IPS DF 6.9 (cell line): ENCODE data around the gene LRRC27.
"Not testable (repeated sequence)": the region's sequence is repeated elsewhere in the genome, so short reads cannot be mapped to it uniquely, and the experiment has no call there.

Source experiments
- DNase-seq: peaks from one replicate; pipeline ENCODE4 v3.0.0-alpha.2; 2013; ENCODE audit warnings: low read depth, low spot score
- H3K27ac ChIP-seq: one replicate; pipeline ENCODE4 v1.5.1; 2013; ENCODE audit warnings: low read length, control low read depth
- H3K27me3 ChIP-seq: 2 replicates; pipeline ENCODE4 v1.6.1; 2013; ENCODE audit warnings: mild to moderate bottlenecking, low read length; ENCODE audit not compliant: control insufficient read depth, insufficient read depth
- H3K36me3 ChIP-seq: 2 replicates; pipeline ENCODE4 v1.6.1; 2013; ENCODE audit warnings: low read length; ENCODE audit not compliant: control insufficient read depth, insufficient read depth
- H3K4me1 ChIP-seq: 2 replicates; pipeline ENCODE4 v1.6.1; 2013; ENCODE audit warnings: low read length; ENCODE audit not compliant: control insufficient read depth, insufficient read depth
- H3K4me3 ChIP-seq: 2 replicates; pipeline ENCODE4 v1.5.1; 2013; ENCODE audit warnings: mild to moderate bottlenecking, low read length
- H3K9me3 ChIP-seq: 2 replicates; pipeline ENCODE4 v1.6.1; 2013; ENCODE audit warnings: low read length, inconsistent platforms; ENCODE audit not compliant: control insufficient read depth, insufficient read depth
- WGBS: extraction: QIAGEN DNeasy Blood & Tissue Kit; methylation state at CpG from one replicate; pipeline ENCODE4 v1.1.7; 2013; ENCODE audit warnings: mixed read lengths, missing lambda C conversion rate; ENCODE audit not compliant: insufficient read length, insufficient coverage; 5-methylcytosine and 5-hydroxymethylcytosine counted together

Gene LRRC27

DNA sequence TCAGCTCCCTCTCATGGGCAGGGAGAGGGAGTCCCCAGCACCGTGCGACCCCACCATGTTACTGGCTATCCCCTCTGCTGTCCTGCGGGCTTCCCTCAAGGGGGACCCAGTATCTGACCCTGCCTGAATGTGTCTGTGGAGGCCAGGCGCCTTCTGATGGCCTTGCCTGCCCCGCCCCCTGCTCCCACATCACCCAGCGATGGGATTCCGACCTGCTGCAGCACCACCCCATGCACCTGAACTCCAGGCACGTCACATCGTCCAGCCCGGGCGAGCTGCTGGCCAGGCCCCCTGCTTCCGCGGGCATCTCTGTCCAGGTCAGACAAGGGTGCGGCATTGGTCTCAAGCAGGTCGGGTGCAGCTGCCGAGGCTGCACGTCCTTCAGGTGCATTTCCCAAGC lies 19.0 kb downstream of the LRRC27 start:
- no peaks in the 10 kb centered on the region; the same call in 1 of the 2 replicates for H3K36me3 ChIP-seq
- no peaks in the 10 kb centered on the region for H3K9me3 ChIP-seq
- DNase-seq, result no peak
- WGBS, result no CpG with 5 or more reads among the region's 17 CpGs
- H3K4me3 ChIP-seq, result no peak overlapping the region
- no peaks in the 10 kb centered on the region for H3K27me3 ChIP-seq
- H3K4me1 ChIP-seq, result no peaks in the 10 kb centered on the region
- no peak overlapping the region for H3K27ac ChIP-seq

DNA sequence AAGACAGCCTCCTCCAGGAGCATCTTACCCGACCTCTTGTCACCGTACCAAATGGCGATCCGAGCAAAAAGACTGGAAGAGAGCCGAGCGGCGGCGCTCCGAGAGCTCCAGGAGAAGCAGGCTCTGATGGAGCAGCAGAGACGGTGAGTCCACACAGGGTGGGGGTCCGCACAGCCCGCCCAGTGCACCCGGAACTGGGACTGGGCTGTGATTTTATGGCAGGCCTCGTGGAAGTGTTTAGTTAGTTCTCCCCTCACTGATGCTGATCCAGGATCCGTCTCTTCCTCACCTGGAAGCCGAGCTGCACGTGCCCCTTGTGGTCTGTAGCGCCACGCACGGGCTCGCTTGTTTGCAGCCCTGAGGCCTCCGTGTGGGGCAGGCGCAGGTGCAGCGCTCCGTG lies 19.6 kb downstream of the LRRC27 start:
- no peak overlapping the region for H3K27ac ChIP-seq
- H3K9me3 ChIP-seq, result no peaks in the 10 kb centered on the region
- no CpG with 5 or more reads among the region's 25 CpGs for WGBS
- no peaks in the 10 kb centered on the region for H3K27me3 ChIP-seq
- DNase-seq, result no peak
- no peaks in the 10 kb centered on the region; the same call in 1 of the 2 replicates for H3K36me3 ChIP-seq
- no peaks in the 10 kb centered on the region for H3K4me1 ChIP-seq
- no peak overlapping the region for H3K4me3 ChIP-seq

DNA sequence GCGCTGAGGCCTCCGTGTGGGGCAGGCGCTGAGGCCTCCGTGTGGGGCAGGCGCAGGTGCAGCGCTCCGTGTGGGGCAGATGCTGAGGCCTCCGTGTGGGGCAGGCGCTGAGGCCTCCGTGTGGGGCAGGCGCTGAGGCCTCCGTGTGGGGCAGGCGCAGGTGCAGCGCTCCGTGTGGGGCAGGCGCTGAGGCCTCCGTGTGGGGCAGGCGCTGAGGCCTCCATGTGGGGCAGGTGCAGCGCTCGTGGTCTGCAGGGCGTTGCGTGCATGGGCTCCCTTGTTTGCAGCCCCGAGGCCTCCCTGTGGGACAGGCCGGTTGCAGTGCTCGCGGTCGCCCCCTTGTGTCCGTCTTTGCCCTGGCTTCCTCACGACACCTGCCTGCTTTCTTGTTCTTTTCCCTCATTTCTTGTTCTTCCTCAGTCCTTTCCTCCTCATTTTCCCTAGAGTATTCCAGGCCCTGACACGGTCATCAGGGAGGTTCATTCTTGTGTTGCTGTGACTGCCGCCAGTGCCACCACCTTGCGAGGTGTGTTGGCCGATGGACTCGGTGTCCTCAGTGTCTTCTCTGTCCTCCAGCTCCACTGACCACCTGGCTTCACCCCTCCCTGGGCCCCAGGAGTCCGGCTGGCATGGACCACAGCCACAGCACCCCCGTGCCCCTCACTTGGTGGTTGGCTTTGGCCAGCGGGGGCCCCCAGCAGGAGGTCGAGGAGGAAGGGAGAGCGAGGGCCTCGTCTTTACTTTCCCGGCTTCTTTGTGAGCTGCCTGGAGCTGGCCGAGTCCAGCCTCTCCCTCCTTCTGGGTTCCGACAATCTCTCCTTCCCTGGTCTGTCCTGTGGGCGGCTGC lies 20.7 kb downstream of the LRRC27 start:
- not testable (repeated sequence) for H3K4me1 ChIP-seq, H3K36me3 ChIP-seq, H3K4me3 ChIP-seq, H3K9me3 ChIP-seq, H3K27ac ChIP-seq, H3K27me3 ChIP-seq
- DNase-seq, result peak; percentile 60
- WGBS, result no CpG with 5 or more reads among the region's 44 CpGs

GRCh38 chr10:132353456-132354355 lies 21.7 kb downstream of the LRRC27 start:
- H3K36me3 ChIP-seq, result no peaks in the 10 kb centered on the region; the same call in 1 of the 2 replicates
- H3K27me3 ChIP-seq, result no peaks in the 10 kb centered on the region
- no peak overlapping the region for H3K4me3 ChIP-seq
- no peaks in the 10 kb centered on the region for H3K9me3 ChIP-seq
- WGBS, result no CpG with 5 or more reads among the region's 20 CpGs
- H3K27ac ChIP-seq, result no peak overlapping the region
- DNase-seq, result no peak
- no peaks in the 10 kb centered on the region for H3K4me1 ChIP-seq

- no peaks in the 10 kb centered on the region for H3K4me1 ChIP-seq
- no CpG with 5 or more reads among the region's 32 CpGs for whole genome bisulfite sequencing
- DNase-seq, result no peak
- no peaks in the 10 kb centered on the region for H3K9me3 ChIP-seq
- no peak overlapping the region for H3K27ac ChIP-seq
- H3K27me3 ChIP-seq, result no peaks in the 10 kb centered on the region
- no peak overlapping the region for H3K4me3 ChIP-seq
- H3K36me3 ChIP-seq, result no peaks in the 10 kb centered on the region; the same call in 1 of the 2 replicates
Measured at GRCh38 chr10:132354356-132355094, 22.5 kb downstream of the LRRC27 start.

DNA sequence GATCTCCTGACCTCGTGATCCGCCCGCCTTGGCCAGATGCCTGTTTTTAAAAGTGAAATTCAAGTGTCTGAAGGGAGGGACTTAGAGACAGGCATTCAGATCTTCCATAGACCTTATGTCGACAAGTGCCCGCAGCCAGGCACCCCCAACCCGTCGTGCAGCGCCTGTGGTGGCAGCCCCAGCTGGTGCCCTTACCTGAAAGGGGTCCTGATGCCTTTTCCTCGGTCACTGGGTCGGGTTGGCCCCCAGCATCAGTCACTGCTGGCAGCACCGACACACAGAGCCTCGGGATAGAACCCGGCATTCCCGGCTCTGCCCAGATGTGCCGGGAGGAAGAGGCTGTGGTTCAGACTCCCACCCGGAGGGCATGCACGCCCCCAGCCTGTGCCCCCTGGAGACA lies 23.3 kb downstream of the LRRC27 start:
- no peak for DNase-seq
- Histone ChIP-seq H3K27me3 (no peaks in the 10 kb centered on the region), H3K27ac (no peak overlapping the region), H3K36me3 (no peaks in the 10 kb centered on the region; the same call in 1 of the 2 replicates), H3K4me3 (no peak overlapping the region), H3K9me3 (no peaks in the 10 kb centered on the region), H3K4me1 (no peaks in the 10 kb centered on the region)
- WGBS, result no CpG with 5 or more reads among the region's 17 CpGs

DNA sequence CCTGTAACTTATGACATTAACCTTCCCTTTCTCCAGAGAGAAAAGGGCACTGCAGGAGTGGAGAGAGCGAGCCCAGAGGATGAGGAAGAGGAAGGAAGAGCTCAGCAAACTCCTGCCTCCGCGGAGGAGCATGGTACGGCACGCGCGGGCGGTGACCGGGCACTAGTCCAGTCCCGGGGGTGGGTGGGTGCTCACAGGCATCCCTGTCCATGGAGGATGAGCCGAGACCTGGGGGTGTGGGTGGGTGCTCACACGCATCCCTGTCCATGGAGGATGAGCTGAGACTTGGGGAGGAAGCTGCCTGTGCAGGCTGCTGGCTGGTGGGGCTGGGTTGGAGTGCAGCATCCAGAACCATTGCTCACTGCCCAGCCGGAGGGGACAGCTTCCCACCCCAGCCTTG lies 23.8 kb downstream of the LRRC27 start:
- Histone ChIP-seq H3K27ac (no peak overlapping the region), H3K4me1 (no peaks in the 10 kb centered on the region), H3K9me3 (no peaks in the 10 kb centered on the region), H3K4me3 (no peak overlapping the region), H3K36me3 (no peaks in the 10 kb centered on the region; the same call in 1 of the 2 replicates), H3K27me3 (no peaks in the 10 kb centered on the region)
- no CpG with 5 or more reads among the region's 13 CpGs for WGBS
- no peak for DNase-seq

DNA sequence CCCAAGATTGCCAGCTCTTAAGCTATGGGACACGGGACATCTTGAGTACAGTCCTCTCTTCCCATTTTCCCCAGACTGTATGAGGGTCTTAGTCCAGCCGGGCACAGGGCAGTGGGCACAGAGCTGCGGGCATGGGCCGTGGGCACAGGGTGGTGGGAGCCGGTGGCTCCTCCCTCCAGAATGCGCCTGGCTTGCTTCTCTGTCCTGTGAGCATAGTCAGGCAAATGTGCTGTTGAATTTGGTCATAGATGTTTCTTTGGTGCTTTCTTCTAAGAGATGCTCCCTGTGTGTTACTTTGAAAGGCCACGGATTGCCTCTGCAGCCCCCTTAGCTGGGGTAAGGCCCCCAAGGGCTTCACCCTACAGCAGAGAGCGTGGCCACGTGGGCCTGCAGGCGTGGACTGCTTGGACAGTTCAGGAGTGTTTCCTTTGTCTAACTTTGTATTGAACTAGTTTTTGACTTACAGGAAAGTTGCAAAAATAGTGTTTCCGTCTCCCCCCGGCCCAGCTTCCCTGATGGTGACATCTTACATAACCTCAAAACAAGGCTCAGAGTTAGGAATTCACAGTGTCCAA lies 24.7 kb downstream of the LRRC27 start:
- no peak for DNase-seq
- Histone ChIP-seq H3K27ac (no peak overlapping the region), H3K27me3 (no peaks in the 10 kb centered on the region), H3K4me3 (no peak overlapping the region), H3K36me3 (no peaks in the 10 kb centered on the region; the same call in 1 of the 2 replicates), H3K4me1 (no peaks in the 10 kb centered on the region), H3K9me3 (no peaks in the 10 kb centered on the region)
- no CpG with 5 or more reads among the region's 12 CpGs for WGBS

- WGBS, result no CpG with 5 or more reads among the region's 15 CpGs
- no peak overlapping the region for H3K27ac ChIP-seq
- no peaks in the 10 kb centered on the region; the same call in 1 of the 2 replicates for H3K36me3 ChIP-seq
- no peaks in the 10 kb centered on the region for H3K27me3 ChIP-seq
- no peaks in the 10 kb centered on the region for H3K9me3 ChIP-seq
- H3K4me3 ChIP-seq, result no peak overlapping the region; the same call in 1 of the 2 replicates
- no peaks in the 10 kb centered on the region for H3K4me1 ChIP-seq
- no peak for DNase-seq
Measured at GRCh38 chr10:132357286-132358058, 25.5 kb downstream of the LRRC27 start.
